Stimulated activated CD4-positive, alpha-beta T cell treated with anti-CD3 and anti-CD28 coated beads, Interleukin-15, amount 100 ng/mL, for 24 hours (primary cell): ENCODE data around the gene ROBO1.

Experiments used
- DNase-seq: peaks from one replicate; pipeline ENCODE4 v3.0.0-alpha.2; 2020

The ROBO1 gene

DNA sequence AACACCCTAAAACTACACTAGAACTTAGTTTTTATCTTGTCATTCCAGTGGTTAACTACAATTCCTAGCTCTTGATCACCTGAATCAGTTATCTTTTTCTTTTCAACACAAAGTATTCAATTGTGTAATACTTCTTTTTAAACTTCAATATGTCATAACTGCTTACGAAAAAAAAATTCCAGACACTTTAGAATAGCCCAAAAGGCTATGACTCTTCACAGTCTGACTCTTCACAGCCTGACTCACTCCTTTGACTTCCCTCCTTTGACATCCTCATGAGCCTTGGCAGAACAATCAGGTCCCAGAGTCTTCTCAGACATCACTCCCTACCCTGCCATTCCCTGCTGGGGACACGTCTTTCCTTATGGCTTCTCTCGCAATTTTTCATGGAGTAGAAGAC is 727.1 kb downstream of the ROBO1 start:
- no peak for DNase-seq

DNA sequence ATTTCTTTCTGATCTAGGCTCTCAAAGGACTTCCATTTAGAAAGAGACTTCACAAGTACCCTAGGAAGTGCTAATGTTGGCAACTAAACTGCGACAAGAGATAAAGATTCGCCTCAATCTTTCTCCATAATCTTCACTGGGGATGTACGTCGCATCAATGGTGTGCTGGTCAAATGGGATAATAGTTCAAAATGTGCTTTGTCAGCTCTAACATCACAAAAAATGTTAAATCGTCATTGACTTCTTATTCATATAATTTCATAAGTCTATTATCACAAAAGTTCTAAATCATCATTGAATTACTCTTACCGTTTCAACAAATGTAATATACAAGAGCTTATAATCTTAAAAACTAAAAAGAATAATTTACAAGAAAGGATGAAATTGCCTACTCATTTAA is 727.7 kb downstream of the ROBO1 start:
- no peak for DNase-seq

DNA sequence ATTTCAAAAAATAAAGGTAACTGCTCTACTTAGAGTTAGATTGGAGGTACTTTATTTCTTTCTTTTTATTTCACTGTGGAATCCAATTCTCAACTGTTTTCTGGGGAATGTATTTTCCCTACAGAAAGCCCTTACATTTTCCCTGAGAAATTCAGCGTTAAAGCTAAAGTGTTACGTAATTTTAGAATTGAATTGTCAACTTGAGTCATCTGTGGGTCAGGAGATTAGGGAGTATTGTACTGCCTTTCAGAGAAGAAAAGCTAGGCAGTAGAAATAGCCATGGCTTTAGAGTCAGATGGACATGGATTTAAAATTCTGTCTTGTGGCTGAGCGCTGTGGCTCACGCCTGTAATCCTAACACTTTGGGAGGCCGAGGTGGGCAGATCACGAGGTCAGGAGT is 728.6 kb downstream of the ROBO1 start:
- DNase-seq, result no peak

DNA sequence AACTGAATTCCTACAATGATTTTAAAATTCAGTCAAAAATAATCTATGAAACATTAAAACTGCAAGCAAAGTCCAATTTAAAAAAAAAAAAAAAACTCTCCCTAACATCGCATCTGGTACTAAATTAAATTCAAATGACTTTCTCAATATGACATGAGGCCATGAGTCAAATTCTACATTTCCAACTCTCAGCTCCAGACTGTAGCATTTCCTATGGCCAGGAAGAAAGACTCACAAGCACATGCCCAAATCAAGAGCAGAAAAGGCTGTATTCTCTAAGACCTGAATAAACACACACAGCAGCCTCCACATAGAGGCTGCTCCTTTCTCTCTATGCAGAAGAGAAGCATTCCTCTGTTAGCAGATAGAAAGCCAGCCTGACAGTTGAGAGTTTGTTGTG is 729.2 kb downstream of the ROBO1 start:
- no peak for DNase-seq

DNA sequence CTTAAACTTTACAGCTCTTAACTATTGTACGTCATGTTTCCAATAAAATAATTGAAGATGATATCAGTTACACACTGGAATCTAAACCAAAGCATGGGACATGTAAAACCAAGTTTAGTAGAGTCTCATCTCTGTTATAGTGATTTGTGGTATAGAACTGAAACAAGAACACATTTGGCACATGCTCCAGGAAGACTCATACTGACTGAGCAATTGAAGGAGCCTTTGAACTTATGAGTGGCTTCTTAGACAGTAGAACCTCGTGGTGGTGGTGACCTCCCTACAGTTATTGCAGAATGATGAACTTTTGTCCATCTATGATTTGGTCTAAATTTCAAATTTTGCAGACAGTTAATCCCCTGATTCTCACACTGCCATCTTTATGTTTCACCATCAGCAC is 729.7 kb downstream of the ROBO1 start:
- DNase-seq, result no peak

DNA sequence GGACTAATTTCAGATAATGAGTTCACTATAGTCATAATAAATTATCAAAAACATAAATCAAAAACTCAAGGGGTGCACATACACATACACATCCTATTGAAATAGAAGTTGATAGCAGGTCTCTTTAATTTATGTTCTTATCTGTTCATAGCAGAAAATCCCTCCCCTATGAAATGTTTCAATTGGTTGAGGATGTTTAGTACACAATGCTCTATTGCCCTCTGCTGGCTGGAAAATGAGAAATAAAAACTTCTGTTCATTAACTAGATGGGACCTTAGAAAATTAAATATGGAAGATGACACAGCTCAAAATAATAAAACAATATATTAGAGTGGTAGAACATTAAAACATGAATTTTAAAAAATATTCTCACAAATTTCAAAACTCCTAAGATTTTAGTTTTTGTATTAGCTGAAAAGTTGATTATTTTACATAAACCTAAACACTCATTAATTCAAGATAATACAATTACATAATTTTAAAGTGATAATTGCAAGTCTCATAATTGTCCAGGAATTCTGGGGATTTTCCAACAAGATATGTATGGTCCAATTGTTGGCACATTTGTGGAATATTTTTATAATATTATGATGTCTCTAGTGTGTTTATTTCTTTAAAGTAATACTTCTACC is 735.0 kb downstream of the ROBO1 start:
- no peak for DNase-seq

DNA sequence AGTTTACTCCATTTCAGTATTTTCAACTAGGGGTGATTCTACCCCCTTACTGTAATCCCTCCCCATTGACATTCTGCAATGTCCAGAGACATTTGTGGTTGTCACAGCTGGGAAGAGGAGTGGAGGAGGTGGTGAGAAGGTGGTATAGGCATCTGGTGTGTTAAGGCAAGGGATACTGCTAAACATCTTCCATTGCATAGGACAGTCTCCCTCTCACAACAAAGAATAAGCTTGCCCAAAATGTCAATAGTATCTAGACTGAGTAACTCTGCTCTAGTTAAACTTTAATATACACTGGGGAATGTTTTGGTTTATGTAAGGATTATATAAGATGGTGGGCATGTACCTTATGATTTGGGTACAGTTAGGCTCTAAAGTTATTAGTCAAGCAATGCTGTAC is 737.6 kb downstream of the ROBO1 start:
- DNase-seq, result no peak

DNA sequence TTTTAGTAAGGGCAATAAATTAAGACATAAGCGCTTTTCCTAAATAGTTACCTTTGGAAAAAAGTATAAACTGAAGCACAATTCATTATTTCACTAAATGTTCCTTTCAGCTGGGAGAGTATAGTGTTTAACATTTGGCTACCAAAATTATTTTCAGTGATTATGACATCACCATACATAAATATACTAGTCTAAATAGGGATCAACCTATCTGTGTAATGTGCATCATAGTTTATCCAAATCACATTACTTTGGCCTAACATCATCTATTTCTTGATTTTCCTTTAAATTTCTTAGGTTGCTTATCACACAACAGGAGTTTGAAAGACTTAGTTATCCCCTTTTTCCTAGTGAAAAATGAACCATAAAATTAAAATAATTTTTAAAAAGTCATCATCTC is 738.9 kb downstream of the ROBO1 start:
- DNase-seq, result no peak

DNA sequence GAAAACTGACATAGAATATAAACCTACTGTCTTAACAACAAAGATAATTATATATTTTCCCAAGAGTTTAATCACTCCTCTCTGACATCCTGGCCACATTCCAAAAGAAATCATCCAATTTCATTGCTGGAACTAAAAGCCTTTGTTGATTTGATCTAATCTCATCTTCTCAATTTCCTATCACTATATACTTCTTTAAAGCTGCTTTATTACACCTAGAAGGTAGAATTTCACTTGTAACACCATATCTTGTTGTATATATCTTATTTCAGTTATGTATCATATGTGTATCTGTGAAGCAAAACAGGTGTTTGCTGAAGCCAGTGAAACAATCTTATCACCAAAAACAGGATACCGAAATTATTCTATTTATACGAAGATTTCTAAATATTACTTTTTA is 740.2 kb downstream of the ROBO1 start:
- no peak for DNase-seq

DNA sequence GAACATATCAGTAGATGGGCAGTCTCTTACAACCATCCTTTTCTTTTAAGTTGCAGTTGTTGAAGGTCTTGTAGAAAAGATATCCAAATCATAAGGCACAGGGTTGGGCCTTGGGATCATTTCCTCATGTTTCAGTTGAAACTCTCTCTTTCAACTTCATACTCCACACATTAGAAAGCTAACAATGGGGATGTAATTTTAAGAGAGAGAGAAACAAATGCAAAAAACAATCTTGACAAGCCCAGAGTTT is 747.9 kb downstream of the ROBO1 start:
- no peak for DNase-seq

DNA sequence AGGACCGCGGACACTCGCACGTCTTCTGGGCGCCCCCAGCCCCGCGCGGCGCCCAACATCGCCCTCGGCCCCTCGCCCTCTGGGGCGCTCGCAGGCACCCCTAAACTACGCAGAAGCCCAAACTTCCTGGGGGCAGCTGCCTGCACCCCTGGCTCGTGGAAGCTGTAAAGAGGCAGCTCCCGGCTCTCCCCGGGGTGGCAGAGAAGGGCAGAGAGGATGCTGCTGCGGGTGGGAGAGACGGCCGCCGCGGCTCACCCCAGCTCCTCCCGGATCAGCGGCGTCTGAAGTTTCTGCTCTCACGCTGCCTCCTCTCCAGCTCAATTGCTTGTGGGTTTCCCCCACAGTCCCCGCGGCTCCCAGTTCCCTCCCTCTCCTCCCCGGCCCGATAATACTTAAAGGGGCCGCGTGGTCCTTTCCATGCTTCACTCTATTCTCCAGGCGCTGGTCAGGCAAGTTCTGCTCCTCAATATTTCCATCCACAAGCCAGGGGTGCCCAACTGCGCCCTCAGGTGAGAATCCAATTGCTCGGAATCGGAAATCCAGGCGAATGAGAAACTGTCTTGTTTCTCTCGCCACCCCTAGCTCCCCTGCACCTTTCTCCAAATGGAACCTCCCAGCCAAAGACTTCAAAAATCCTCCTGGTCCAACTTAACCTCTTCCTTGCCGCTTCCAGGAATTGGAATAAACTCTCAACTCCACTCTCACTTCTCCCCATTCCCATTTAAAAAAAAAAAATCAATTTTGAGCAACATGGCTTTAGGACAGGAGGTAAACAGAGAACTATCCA is 748.5 kb downstream of the ROBO1 start:
- peak; percentile 5 for DNase-seq

DNA sequence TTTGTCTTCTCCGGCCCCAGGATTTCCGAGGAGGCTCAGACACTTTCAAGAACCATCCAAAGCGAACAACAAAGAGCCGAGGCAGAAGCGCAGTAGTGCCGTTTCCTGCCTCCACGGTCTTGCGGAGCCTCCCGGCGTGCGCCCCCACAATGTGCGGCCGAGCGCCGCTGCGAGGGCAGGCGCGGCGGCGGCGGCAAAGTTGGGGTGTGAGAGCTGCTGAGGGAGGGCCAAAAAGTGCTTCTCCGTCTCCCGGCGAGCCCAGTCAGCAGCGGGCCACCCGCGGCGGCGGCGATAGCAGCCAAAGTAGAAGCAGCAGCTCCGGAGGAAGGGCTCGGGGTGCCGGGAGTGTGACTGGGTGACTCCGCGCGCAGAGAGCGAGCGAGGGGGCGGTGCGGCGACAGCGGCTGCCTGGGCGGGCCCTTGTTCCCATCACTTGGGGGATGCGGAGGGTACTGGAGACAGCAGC is 749.1 kb downstream of the ROBO1 start:
- DNase-seq, result peak; percentile 5

DNA sequence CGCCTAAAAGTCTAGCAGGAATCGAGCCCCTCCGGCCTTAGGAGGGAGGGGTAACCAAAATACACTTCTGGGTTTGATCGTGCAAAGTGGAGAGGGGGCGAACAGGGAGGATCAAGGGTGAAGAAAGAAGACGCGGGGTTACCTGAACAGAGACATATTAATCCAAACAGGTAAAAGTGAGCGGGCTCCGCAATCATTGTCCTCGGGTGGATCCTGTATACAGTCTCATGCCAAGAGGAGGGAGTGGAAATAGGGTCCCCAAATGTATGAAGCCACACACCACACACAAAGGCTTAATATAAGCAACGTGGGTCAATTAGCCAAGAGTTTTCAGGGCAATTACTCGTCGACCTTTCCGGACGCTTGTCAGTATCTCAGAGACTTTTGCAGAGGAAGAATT is 749.5 kb downstream of the ROBO1 start:
- no peak for DNase-seq

DNA sequence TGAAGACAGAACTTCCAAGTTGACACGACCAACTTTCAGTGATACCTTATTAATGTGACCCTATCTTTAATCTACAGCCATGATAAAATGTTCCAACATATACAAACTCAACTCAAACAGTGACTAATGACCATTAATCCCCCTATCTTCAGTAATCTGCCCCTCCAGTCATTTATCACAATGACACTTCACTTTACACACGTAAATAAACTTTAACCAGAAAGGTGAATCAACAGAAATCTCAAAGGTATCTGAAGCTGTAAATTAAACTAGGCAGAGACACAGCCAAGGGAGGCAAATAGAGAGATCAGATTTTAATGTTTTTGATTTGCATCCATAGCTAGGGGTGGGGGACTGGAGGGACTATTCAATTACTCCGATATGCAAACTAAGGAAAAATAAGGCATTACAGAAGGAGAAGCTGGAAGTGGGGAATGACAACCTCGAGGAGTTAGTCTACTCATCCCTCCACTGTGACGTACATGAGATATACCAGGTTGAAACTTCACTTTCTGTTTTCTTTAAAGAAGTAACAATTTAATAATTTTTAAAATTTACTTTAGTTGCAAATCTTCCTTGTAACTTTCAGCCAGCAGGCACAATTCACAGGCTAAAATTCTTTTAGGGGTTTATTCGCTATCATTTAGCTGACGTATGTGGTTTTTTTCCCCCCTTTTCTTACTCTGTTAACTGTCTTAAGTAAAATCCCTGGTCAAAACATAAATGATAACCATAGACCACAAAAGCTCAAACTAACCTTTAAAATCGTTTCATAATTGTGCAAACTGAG is 751.0 kb downstream of the ROBO1 start:
- no peak for DNase-seq

DNA sequence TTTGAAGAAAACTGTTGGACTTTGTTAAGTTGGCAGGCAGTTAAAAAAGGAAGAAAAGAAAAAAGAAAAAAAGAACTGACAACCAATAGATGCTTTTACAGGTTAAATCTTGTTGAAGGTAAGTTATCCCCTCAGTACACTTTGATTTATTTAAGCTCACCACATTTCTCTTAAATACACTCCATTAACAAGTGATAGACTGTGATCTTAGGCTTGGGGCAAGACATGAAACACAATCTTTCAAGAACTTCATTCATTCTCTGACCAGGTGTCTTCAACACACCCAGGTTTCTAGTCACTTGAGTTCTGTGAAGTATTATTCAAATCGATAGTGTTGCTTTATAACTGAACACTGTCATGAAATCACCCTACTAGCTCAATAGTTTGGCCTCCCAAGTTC is 751.9 kb downstream of the ROBO1 start:
- DNase-seq, result no peak

DNA sequence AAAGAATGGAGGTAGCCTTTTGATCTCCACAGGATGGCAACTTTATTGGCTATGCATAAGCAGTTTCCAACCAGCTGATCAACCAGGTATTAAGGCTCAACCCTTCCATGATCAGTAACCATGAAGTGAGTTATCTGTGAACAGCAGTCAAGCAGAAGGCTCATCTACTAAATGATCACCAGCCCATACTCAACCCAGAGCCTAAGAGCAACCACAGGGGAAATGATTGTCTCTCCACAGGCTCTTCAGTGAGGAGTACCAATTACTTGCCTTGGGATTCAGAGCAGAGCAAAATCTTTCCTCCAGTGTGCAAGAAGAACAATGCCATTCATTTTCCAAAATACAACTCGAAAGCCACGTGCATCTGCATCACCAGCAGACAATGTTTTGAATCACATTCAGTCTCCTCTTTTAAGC is 754.8 kb downstream of the ROBO1 start:
- no peak for DNase-seq

DNA sequence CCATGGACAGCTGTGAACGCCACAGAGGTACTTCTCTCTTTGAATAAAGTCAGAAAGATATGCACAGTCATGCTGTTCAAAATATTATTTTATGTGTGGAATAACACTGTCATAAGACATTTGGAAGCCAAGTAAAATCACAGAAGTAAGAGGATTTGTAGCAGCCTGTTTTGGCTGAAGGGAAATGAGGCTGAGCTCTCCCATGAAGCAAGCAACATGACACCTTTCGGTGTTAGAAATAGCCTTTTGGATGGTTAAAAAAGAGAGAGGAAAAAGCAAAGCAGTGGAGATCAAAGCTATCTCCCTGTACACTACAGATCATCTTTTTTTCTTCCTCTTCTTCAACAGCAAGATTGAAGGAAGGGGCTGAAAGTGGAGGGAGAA is 755.3 kb downstream of the ROBO1 start:
- DNase-seq, result no peak

DNA sequence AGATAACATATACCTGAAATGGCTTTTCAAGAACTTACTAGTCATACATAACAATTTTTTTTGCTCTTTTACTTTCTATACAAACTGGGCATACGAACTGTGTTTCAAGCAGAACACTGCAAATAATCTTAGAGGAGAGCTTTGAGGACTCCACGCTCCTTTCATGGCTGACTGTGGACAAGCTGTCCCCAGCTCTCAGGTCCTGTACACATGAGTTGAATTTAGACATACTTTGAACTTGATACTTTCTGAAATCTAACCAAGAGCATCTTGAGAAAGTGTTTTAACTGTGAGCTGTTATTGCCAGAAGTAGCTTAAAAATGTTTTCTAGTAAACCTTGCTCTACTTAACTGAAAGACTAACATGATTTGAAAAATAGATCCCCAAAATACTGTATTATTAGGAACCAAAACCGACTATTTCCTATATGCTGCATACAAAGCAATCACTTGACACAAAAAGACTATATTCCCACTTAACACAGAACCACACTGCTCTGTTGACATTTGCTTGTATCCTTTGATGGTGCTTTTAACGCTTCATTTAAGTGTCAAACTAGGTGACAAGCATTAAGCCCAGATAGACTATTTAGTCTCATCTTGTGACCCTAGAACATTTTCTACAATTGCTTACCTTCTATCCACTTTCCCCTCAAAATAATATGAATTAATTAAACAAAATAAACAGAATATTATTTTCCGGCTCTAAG is 755.8 kb downstream of the ROBO1 start:
- DNase-seq, result no peak

DNA sequence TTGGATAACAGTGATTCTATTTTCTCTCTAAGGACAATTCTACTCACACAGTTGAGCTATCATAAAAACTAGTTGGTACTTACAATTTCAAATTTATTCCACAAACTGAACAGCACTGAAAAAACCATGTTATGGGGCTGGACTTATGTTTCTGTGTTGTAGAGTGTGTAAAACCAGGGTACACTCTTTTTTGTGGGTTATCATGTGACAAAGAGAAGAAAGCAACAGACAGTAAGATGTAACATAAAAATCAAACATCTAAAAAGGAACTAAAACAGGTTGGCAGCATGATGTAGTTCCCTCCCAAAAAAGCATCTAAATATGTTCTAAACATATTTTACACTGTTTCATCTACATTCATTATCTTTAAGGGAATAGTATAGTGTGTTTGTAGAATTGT is 757.9 kb downstream of the ROBO1 start:
- DNase-seq, result no peak

DNA sequence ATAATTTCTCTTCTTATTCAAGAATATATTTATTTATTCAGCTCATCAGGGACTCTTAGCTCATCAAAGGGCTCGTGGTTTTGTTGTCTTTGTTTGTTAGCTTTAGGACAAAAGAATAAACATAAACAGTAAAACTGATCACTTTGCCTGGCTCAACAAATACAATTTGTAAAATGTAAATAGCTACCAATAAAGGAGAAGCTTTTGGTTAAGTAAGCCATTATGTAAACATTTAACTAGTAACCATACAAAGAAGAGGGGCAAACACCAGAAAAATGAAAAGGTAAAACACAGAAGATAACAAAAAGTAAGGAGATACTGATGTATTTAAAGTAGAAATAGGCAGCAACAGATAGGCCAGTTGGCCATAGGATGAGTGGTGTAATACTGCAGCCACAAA is 761.7 kb downstream of the ROBO1 start:
- DNase-seq, result no peak

DNA sequence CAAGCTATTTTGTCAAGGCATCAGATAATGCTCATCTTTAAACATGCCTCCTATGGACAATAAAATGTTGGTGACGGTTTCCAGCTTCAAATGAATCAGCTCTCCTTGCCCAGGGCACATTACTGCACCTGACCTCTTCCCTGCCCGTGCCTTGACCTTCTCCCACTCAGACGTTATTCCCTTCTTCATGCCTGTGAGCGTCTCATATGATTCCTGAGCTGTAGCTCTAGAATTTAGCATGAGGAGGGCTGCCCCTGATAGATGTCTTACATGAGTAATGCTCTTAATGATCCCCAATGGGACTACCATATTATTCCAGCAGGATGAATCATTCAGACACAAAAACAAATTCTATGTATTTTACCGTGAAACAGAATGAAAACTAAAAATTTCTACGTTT is 762.7 kb downstream of the ROBO1 start:
- no peak for DNase-seq

DNA sequence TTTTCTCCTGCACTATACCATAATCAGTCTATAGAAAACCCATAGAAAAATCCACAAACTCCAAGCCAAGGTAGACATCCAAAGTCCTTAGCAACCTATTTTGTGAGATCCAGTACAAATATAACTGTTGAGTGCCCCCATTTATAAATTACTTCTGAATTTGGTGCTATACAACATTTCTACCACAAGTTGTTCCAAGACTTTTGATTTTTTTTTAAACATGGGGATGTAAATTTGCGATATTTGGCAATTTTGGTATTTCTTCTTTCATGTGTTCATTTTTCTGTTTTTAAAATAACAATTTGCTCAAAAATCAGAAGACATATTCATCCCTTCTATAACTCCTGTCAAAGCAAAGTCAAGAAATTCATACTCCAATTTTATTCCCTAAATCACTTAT is 763.8 kb downstream of the ROBO1 start:
- no peak for DNase-seq

DNA sequence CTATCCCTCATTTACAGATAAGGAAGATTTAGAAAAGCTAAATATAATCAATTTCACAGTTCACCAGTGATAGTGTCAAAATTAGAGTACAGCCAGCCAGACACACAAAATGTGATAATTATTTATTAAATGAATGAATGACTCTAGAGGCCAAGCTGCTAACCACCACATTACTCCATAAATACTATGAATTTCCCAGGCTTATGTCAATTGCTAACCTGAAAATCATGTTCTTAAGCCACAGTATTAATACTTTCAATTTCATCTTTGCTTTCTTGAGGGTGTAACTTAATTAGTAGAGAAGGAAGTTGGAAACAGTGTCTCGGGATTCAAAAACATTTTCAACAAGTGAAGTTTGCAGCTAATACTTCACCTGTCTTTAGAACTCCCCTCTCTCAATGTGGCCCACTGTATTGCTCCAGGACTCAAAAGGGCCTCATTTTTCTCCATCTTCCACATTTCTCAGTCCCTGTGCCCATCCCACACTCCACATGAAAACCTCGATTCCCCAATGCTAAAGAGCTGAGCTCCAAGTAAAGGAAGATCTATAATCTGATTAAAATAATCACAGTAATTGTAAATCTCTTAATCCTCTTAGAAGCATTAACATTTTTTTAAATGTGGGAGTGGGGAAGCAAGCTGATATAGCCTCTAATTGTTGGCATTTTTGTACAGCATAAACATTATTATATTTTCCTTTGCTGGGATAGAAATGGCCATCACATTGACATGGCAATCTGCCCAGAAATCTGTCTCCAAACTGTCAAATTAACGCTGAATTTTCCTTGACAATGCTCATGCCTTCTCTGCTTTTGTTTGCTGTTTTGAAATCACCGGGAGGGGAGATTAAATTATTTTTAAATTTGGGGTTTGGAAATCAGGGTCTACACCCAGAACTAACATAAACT is 765.1 kb downstream of the ROBO1 start:
- DNase-seq, result no peak
